Liver (tissue), 3 donors: ENCODE data around the gene ATP6V1G1.

ENCODE experiments used
- CTCF ChIP-seq: fragments of 150-350 bp; IDR thresholded peaks from 2 replicates; pipeline ENCODE4 v1.5.1; 2017; ENCODE audit warnings: improper control_type of control experiment, low read depth, low read length; ENCODE audit not compliant: missing input control
- EGR1 ChIP-seq, 2 donors: IDR thresholded peaks; 2 replicates each; pipeline ENCODE4 v1.6.1; 2016 to 2018; ENCODE audit warnings: antibody characterized with exemption in 2 of 2, low read depth in 2 of 2
- FOXA1 ChIP-seq: IDR thresholded peaks from 2 replicates; pipeline ENCODE4 v1.6.1; 2016; ENCODE audit warnings: antibody characterized with exemption
- GABPA ChIP-seq, 2 donors: IDR thresholded peaks in 1 of 2; conservative IDR thresholded peaks in 1 of 2; 2 replicates each; pipeline ENCODE4 v1.6.1; 2016; ENCODE audit warnings: antibody characterized with exemption in 2 of 2, mild to moderate bottlenecking in 1 of 2, moderate library complexity in 1 of 2
- HNF4G ChIP-seq: IDR thresholded peaks from 2 replicates; pipeline ENCODE4 v1.6.1; 2016; ENCODE audit warnings: antibody characterized with exemption
- JUND ChIP-seq, 2 donors: IDR thresholded peaks; 2 replicates each; pipeline ENCODE4 v1.6.1; 2016; ENCODE audit warnings: antibody characterized with exemption in 2 of 2
- MAX ChIP-seq: IDR thresholded peaks from 2 replicates; pipeline ENCODE4 v1.6.1; 2016; ENCODE audit warnings: antibody characterized with exemption
- NR2F2 ChIP-seq: IDR thresholded peaks from 2 replicates; pipeline ENCODE4 v1.6.1; 2016; ENCODE audit warnings: antibody characterized with exemption
- REST ChIP-seq: IDR thresholded peaks from 2 replicates; pipeline ENCODE4 v1.6.1; 2016; ENCODE audit warnings: antibody characterized with exemption, mild to moderate bottlenecking
- RXRA ChIP-seq, 2 donors: IDR thresholded peaks; 2 replicates each; pipeline ENCODE4 v1.6.1; 2017 to 2018; ENCODE audit warnings: antibody characterized with exemption in 2 of 2, mild to moderate bottlenecking in 1 of 2
- TAF1 ChIP-seq: conservative IDR thresholded peaks from 2 replicates; pipeline ENCODE4 v1.6.1; 2016; ENCODE audit warnings: antibody characterized with exemption, mild to moderate bottlenecking
- YY1 ChIP-seq: IDR thresholded peaks from 2 replicates; pipeline ENCODE4 v1.6.1; 2016; ENCODE audit warnings: antibody characterized with exemption, mild to moderate bottlenecking
- ZBTB33 ChIP-seq: IDR thresholded peaks from 2 replicates; pipeline ENCODE4 v1.6.1; 2016; ENCODE audit warnings: antibody characterized with exemption
- donor health status: healthy.
- donor health status: healthy.

GRCh38 chr9:114551750-114552685 is 35.6 kb upstream of the ATP6V1G1 start:
- TF ChIP-seq CTCF: no peak
- no peak for TF ChIP-seq TAF1
- TF ChIP-seq HNF4G: no peak
- no peak for TF ChIP-seq YY1
- no peak for TF ChIP-seq EGR1 (IDR thresholded peaks at IDR 0.05; ENCODE audit: low read depth in 2 of 2)
- TF ChIP-seq REST: no peak
- no peak for TF ChIP-seq MAX
- no peak for TF ChIP-seq JUND (IDR thresholded peaks at IDR 0.05)
- TF ChIP-seq ZBTB33: no peak
- no peak for TF ChIP-seq RXRA (IDR thresholded peaks at IDR 0.05)
- TF ChIP-seq GABPA (IDR thresholded peaks at IDR 0.05 in 1 of 2, conservative IDR thresholded peaks at IDR 0.05 in 1 of 2): no peak
- TF ChIP-seq FOXA1: no peak
- TF ChIP-seq NR2F2: no peak
